GM18867 (cell line): ENCODE results near the gene DOCK2.
A peak's percentile ranks its signal among the peaks of the same experiment; 100 is the strongest.
"Not testable (repeated sequence)": the region's sequence is repeated elsewhere in the genome, so short reads cannot be mapped to it uniquely, and the experiment has no call there.

Experiments
- ATAC-seq: cut with Tn5 transposase; IDR thresholded peaks from one replicate; pipeline ENCODE4 v1.9.1; 2021; ENCODE audit warnings: mild to moderate bottlenecking, moderate library complexity; ENCODE audit not compliant: unreplicated experiment

Gene DOCK2

GRCh38 chr5:169637085-169637548 lies at the start of gene DOCK2:
Gene DOCK2, plus strand, starts transcription at chr5:169637275. Its CDS starts 52 bp downstream, at chr5:169637327.
- peak; percentile 92 for ATAC-seq

- ATAC-seq, result no peak
Observed at GRCh38 chr5:169590602-169591001, 46.5 kb upstream of the DOCK2 start.

- ATAC-seq, result no peak
Observed at GRCh38 chr5:169591636-169592035, 45.4 kb upstream of the DOCK2 start.

DNA sequence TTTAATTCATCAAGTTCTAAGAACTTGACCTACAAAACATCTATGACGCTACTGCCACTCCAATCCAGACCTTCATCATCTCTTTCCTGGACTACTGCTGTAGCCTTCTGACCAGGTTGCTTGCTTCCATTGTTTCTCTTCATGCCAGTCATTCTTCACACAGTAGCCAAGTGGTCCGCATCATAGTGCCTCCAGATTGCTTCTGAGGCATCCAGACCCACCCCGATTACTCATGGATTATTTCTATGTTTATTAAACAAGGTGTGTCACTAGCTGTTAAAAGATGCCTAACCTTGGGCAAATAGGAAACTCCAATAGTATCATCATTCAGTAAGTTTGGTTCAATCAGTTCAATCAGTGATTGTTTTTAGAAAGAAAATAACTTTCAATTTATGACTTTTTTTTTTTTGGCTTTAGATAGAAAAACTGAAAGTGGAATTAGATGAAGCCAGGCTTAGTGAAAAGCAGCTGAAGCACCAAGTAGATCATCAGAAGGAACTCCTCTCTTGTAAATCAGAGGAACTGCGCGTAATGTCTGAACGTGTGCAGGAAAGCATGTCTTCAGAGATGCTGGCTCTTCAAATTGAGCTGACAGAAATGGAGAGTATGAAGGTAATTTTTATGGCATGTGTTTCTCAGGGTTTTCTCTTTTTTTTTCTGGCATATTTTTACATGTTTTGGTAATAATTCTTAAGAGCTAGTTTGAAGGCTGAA lies 44.0 kb upstream of the DOCK2 start:
- no peak for ATAC-seq

- no peak for ATAC-seq
Observed at GRCh38 chr5:169595172-169595820, 41.8 kb upstream of the DOCK2 start.

- no peak for ATAC-seq
Observed at GRCh38 chr5:169599451-169599850, 37.6 kb upstream of the DOCK2 start.

DNA sequence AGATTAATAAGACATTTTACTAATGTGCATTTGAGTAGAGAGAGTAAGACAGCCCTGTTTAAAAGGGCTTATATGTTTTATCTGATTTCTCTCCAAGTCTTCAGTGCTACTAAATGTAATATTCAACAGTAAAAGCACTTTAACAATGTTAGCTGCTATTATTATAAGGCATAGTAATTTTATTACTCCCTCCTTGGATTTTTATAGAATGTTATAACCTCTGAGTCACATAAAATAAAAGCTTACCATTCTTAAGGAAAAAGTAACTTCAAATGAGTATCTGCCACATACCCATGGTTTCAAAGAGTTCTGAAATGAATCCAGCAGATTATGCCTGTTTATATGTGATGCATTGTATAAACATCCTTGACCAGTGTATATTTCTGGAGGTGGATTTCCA lies 34.5 kb upstream of the DOCK2 start:
- no peak for ATAC-seq

DNA sequence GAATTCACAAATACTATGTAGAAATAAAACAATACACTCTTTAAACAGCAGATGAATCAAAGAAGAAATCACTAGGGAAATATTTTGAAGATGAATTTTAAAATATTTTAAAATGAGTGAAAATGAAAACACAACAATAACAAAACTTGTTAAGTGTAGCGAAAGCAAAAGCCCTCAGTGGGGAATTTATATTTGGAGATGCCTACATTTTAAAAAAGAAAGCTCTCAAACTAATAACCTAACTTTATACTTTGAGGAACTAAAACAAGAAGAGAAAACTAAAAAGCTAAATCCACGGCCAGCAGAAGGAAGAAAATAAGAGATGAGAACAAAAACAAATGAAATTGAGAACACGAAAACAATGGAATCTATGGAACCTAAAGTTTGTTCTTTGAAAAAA lies 30.8 kb upstream of the DOCK2 start:
- ATAC-seq, result peak; percentile 46

- no peak for ATAC-seq
Observed at GRCh38 chr5:169607882-169608281, 29.2 kb upstream of the DOCK2 start.

DNA sequence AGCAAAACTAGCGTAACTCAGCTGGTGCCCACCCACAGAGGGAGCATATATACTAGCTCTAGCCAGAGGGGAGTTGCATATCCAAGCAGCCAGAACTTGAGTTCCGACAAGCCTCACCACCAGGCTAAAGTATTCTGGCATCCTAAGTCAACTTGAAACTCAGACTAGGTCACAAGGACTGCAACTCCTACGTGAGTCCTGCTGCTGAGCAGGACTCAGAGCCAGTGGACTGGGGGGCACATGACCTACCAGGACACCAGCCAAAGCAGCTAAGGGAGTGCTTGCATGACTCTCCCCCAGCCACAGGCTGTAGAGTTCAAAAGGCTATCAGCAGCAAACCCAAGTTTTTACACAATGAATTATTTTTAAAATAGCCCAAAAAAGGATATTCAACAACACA lies 27.4 kb upstream of the DOCK2 start:
- ATAC-seq, result no peak

GRCh38 chr5:169610606-169611005 lies 26.5 kb upstream of the DOCK2 start:
- ATAC-seq, result no peak

DNA sequence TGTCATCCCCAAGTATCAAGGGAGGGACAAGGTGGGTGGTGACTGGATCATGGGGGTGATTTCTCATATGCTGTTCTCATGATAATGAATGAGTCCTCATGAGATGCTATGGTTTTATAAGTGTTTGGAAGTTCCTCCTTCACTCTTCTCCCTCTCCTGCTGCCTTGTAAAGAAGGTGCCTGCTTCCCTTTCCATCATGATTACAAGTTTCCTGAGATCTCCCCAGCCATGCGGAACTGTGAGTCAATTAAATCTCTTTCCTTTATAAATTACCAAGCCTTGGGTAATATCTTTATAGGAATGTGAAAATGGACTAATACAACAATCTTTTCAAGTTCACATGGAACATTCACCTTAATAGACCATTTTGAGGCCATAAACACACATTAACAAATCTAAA lies 21.5 kb upstream of the DOCK2 start:
- ATAC-seq, result no peak

DNA sequence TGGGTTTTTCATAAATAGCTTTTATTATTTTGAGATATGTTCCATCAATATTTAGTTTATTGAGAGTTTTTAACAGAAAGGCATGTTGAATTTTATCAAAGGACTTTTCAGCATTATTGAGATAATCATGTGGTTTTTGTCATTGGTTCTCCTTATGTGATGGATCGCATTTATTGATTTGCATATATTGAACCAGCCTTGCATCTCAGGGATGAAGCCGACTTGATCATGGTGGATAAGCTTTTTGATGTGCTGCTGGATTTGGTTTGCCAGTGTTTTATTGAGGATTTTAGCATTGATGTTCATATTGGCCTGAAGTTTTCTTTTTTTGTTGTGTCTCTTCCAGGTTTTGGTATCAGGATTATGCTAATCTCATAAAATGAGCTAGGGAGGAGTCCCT lies 12.8 kb upstream of the DOCK2 start:
- not testable (repeated sequence) for ATAC-seq

GRCh38 chr5:169626779-169627178 lies 10.3 kb upstream of the DOCK2 start:
- no peak for ATAC-seq

DNA sequence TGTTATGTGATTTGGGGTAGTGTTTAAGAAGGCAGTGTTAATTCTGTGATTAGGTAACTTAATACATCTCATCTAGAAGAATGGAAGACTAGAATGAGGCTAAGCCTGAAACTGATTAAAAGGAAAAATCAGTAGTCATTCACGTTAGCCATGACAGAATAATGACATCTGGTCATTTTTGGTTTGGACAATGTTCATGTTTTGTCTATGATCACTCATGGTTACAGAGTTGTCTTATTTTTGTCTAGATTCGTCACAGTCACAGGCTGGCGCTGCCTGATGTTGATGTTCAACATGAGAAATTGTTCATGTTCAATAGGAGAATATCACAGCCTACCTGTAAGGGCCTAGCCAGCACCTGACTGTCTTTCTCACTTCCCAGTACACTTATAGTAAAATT lies 9.5 kb upstream of the DOCK2 start:
- ATAC-seq, result no peak

GRCh38 chr5:169628892-169629291 lies 8.2 kb upstream of the DOCK2 start:
- no peak for ATAC-seq

- peak; percentile 64 for ATAC-seq
Observed at GRCh38 chr5:169629847-169630548, 7.1 kb upstream of the DOCK2 start.

DNA sequence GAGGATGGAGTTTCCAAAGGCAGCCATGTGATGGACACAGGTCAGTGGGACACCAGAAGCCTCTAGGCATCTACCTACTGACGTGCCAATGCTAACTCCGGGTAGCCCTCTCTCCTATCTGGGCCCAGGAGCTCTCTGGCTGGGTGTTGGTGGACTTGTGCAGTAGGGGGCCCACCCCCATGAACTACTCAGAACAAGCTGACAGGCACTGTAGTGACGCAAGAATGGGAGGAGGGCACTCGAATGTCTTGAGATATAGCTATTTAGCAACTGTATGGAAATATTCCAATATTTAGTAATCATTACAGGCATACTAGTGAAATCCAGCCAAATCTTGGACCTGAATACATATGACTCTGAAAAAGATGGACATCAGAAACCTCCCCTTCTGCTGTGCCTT lies 5.7 kb upstream of the DOCK2 start:
- no peak for ATAC-seq

DNA sequence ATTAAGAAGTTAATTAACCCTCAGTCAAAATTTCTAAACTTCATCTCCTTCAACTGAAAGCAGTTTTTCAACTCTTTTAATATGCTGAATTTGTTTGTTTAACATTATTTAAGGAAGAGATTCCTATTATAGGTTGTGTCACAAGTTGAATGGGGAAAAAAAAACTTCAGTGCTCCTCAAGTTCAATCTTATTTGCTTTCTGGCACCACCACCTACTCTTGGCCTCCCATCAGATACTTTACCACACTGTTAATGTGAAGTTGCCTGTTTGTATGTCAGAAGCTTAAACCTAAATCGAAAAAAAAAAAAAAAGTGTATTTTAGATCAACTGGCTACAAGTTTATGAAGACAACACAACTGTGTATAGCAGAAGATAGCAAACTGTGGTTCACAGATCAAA lies 4.1 kb upstream of the DOCK2 start:
- ATAC-seq, result no peak

DNA sequence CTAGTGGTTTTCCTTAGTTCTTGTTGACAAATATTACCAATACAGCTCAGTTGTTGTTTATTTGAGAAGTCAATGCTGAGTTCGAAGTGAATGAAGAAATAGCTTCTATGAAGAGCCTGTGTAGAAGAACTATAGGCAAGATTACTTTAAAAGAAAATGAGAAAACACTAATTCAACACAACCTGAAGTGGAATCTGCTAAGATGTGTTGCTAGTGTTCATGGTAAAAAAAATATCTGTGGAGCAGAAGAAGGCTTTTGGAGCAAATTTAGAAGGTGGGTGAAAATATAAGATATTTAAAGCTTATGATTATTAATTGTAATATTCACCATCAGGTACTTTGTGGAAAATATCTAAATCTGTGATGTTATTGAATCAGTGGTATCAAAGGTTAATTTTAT lies 2.5 kb upstream of the DOCK2 start:
- ATAC-seq, result no peak

DNA sequence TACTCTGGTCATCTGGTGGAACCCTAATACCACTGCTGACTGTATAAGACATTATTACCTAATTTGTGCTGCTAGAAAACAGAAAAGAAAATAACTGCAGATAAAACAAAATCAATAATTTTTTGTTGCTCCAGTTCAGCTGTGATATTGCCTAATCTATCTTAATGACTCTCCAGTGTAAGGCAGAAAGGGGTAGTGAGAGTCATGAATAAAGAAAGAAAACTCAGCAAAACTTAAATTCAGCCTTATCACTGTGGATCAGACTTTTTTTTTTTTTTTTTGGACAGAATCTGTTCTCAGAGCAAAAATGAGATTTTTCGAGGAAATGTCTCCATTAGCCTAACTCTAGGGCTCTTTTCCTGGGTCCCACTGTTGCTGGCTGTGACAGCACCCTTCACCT lies 1.1 kb upstream of the DOCK2 start:
- ATAC-seq, result no peak

- no peak for ATAC-seq
Observed at GRCh38 chr5:169636477-169637084, 494 bp upstream of the DOCK2 start.
